ENCODE results near the gene KLRB1. TPM values are rescaled to one million over a fixed set of nuclear protein-coding genes. Genes with fewer than 3 reads are reported as not detected.
"Not testable (repeated sequence)": the region's sequence is repeated elsewhere in the genome, so short reads cannot be mapped to it uniquely, and the experiment has no call there.

The KLRB1 gene
- total RNA-seq, 1 donor from 2014 or later = not detected

DNA sequence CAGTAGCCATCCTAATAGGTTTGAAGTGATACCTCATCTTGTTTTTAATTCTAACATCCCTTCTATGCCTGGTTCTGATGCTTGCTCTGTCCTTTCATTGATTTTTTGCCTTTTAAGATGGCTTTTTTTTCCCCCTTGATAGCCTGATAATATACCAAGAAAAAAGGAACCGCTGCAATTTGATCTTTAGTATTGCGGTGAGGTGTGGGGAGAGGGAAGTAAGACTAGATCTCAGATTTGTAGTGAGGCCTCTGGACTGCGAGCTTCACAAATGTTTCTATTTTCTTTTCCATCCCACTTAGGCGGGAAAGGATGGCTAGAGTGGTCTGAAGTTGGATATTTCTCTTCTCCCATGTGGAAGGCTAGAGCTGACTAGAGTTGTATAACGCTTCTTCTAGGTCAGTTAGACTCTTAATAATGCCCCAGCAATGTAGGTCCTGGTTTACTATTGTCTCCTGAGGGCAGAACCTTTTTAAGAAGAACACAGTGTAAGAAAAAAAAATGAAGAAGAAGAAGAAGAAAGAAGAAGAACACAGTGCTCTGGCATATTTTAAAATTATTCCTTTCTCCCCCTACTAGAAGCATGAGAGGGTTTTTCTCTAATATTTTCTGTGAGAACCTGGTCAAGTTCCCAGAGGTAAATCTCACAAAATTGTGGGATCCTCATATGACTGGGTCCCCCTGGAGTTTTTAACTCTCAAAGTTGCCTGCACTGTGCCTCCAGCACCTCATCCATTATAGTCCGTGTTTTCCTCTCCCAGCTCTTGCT, 11.9 kb upstream of the KLRB1 start:
- DNase-seq (ENCODE audit: low read depth) = no peak

DNA sequence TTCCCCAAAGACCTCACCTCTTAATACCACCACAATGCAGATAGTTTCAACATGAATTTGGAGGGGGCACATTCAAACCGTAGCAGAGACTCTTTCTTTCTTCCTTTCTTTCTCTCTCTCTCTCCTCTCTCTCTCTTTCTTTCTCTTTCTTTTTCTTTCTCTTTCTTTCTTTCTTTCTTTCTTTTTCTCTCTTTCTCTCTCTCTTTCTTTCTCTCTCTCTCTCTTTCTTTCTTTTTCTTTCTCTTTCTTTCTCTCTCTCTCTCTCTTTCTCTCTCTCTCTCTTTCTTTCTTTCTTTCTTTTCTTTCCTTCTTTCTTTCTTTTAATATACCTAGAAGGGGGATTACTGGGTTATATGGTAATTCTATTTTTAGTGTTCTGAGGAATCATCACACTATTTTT, 11.2 kb upstream of the KLRB1 start:
- DNase-seq (ENCODE audit: low read depth) = not testable (repeated sequence)

DNA sequence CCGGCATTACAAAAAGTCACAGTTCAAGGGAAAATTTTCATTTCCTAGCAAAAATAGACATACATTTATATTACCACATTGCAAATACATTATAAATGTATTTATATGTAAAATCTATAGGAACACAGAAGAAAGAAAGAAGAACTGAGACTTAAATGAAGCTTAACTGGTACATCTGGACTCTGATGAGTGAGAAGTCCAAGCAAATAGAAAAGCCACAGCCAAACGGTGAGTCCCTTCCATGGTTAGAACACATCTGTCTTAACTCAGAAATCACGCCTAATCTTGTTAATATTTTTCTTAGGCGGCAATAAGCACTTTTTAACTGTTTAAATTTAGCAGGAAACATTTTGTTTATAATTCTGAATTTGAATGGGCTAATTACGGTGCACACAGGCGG, 9.4 kb upstream of the KLRB1 start:
- no peak for DNase-seq (ENCODE audit: low read depth)

DNA sequence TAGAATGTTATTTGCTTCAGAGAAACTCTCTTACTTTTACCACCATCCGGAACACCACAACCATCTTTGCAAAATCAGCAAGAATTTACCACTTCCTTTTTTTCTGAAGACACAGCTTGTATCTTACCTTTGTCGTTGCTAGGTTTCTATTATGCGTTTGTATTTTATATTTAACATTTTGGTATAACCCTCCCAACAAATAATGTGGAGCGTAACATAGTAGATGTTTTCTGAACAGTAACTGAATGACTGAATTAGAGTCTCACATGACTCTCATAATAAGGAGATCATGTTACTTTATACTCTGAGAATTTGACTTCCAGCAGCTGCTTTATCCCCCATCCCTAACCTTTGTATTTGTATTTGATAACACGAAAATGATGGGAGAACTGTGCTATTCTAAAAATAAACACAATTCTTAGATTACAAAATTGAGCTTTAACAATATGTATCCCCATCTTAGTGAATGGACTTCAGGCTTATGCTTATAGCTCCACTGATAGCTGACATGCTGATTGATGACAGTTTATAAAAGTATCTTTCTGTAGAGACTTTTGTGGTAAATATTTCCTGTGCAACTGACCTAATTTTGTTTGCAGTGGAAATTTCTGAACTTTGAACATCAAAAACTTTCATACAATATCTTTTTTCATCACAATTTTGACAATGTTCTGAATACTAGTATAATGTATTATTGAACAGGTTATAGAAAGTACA, 7.9 kb upstream of the KLRB1 start:
- DNase-seq (ENCODE audit: low read depth) = no peak

DNA sequence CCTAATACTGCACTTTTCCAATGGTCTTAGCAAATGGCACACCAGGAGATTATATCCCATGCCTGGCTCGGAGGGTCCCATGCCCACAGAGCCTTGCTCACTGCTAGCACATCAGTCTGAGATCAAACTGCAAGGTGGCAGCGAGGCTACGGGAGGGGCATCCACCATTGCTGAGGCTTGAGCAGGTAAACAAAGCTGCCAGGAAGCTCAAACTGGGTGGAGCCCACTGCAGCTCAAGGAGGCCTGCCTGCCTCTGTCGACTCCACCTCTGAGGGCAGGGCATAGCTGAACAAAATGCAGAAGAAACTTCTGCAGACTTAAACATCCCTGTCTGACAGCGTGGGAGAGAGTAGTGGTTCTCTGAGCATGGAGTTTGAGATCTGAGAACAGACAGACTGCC, 2.9 kb upstream of the KLRB1 start:
- DNase-seq (ENCODE audit: low read depth) = not testable (repeated sequence)

DNA sequence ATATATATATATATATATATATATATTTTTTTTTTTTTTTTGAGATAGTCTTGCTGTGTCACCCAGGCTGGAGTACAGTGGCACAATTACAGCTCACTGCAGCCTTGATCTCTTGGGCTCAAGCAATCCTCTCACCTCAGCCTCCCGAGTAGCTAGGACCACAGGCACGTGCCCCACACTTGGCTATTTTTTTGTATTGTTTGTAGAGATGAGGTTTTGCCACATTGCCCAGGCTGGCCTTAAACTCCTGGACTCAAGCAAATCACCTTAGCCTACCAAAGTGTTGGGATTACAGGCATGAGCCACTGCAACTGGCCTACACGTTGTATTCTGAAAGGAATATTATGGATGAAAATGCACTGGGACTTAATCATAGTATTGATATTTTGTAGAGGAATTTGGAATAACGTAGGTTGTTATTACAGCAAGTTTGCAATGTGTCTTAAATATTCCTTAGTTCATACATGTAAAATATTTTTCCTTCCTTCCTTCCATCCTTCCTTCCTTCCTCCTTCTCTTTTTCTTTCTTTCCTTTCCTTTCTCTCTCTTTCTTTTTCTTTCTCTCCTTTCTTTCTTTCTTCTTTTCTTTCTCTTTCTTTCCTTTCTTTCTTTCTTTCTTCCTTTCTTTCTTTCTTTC, 862 bp downstream of the KLRB1 start:
- no peak for DNase-seq (ENCODE audit: low read depth)

DNA sequence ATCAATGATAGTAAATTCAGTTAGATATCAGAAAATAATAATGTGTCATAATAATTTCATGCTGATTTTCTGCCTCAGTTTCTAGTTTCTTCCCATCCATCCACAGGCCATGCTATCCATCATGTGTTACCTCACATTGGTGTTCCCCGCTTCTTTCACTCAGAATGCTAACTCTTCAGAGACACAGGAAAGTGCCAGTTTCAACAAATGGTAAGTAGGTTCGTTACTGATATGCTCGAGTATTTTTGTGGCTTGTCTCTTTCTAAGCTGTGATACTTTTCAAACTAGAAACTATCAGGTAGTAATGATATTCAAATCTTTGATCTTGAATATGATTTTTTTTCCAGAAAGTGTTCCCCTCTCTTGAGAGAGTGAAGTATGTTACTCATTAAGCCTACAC, 1.5 kb downstream of the KLRB1 start:
- no peak for DNase-seq (ENCODE audit: low read depth)

DNA sequence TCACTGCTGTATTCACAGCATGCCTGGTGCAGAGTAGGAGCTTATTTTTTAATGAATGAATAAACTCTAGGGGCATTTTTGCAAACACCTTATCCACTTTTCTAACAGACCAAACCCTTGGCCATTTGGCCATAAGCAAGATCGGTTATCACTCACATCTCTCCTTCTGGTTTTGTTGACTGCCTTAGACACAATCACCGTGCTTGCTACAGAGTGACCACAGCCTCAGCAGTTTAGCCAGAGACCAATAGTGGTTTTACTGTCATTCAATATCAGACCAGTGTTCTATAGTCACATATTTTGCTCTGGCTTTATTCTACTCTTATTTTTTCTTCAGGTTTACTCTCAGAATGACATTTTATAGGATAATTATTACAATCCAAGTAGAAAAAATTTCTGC, 2.2 kb downstream of the KLRB1 start:
- no peak for DNase-seq (ENCODE audit: low read depth)

DNA sequence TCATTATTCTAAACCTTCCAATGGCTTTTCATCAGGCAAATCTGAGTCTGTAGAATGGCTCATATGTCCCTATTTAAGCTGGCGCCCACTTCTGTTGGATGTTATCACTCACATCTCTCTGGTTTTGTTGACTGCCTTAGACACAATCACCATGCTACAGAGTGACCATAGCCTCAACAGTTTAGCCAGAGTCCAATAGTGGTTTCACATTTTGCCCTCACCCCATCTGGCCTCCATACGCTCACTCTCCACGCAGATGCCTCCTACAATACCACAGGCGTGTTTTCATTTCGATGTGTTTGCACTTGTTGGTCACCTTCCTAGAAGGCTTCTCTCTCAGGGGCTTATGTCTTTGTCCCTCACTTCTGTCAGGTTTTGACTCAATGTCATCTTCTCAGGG, 3.4 kb downstream of the KLRB1 start:
- no peak for DNase-seq (ENCODE audit: low read depth)

DNA sequence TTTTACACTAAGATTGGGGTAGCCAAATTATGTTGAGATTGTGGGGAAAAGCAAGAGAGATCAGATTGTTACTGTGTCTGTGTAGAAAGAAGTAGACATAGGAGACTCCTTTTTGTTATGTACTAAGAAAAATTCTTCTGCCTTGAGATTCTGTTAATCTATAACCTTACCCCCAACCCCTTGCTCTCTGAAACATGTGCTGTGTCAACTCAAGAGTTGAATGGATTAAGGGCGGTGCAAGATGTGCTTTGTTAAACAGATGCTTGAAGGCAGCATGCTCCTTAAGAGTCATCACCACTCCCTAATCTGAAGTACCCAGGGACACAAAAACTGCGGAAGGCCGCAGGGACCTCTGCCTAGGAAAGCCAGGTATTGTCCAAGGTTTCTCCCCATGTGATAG, 7.3 kb downstream of the KLRB1 start:
- peak; percentile 49 for DNase-seq (ENCODE audit: low read depth)

DNA sequence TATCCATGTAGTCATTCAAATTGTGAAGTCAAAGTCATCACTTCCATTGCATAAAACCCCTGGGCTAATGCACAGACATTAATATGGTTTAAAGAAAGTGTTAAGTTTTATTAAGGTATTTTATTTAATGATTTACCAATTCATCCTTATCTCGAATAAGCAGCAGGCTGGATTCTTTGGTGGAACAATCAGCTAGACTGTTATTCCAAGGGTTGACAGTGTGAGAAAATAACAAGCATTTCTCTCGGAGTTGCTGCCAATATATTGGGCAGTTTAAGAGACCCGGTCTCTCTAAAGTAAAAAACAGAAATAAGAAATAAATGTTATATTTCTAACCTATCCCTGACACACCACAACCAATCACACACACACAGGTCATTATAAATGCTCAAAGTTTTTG, 9.4 kb downstream of the KLRB1 start:
- DNase-seq (ENCODE audit: low read depth) = no peak

DNA sequence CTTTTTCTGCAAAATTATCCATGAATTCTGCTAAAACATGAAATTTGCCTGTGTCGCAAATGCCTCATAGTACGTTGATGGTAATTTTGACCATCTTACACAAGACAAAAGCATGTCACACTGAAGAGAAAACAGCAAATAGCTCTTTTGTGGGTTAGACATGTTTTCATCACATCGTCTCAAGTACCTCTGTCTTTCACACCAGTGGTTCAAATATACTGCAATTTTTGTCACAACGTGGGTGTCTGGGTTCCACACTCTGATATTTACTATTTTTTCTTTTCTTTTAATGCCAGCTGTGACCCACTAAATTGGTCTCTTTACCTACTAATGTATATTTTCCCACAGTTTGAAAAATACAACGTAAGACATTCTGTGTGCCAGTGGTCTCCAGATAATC, 10.4 kb downstream of the KLRB1 start:
- no peak for DNase-seq (ENCODE audit: low read depth)

DNA sequence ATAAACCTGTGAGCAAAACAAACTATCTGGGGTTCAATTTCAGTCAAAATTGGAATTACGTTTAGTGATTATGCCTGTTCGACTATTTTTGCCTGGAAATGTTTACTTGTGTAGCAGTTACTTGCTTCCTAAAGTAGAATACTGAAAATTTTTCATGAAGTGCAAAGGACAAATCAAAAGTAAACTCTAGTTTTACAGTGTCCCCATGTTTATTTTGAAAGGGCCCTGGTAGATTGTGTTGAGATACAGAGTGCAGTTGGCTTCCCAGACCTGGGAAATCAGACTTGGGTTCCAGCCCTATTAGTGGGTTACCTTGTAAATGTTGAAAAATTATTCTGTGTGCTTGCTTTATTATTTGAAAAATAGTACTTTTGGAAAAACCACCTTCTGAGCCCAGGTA, 17.3 kb downstream of the KLRB1 start:
- DNase-seq (ENCODE audit: low read depth) = no peak

DNA sequence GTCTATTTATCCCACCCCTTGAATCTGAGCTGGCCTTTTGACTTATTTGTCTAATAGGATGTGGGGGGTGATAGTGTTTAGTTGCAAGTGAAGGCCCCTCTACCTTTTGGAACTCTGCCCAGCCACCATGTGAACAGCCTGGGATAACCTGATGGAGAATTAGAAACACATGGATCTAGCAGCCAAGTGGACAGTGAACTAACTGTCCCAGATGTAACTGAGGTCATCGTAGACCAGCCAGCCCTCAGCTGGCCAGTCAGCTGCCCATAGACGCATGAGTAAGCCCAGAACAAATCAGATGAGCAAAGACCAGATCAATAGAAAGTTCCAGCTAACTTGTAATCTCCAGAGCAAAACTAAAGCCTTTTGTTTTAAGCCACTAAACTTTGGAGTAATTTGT, 19.0 kb downstream of the KLRB1 start:
- no peak for DNase-seq (ENCODE audit: low read depth)

DNA sequence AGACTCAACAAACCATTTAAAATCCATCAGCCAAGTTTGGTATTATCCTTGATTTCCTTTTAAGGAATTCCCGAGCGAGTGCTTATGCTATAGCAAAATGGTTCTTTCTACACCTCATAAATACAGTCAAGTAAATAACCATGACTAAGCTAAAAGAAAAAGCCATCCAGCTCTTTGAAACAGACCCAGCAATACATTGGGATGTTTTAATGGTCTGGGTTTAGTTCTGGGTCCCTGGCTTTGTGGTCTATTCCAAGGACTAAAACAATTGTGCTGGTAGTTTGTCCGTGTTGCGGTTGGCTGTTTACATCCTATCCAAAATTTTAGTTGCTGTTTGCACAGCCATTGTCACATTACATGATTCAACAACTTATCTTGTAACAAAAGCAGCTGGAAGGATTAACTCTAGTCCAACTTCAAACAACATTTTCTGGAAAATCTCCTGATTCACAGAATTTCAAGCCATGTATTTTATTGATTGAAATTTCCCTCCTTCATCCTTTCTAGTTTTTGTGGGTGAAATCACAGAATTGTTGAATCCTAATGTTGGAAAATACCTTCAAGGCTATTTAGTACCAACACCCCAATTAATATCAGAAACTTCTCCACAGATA, 19.6 kb downstream of the KLRB1 start:
- DNase-seq (ENCODE audit: low read depth) = no peak

DNA sequence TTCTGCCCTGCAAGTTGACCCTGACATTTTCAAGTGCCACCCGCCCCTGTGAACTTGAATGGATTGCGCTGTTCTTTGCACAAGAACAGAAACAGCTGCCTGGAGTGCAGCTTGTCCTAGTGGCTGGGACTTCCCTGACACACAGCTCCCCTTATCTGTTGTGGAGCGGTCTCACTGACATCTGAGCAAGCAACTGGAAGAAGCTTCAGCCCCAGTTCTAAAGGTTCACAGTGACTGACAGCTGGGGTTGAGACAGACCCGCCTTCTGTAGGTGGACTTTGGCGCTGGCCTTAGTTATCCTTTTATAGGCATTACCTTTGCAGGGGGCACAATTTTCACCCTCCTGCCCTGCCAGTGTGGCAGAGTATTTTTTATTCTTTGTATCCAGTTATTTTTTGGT, 30.0 kb downstream of the KLRB1 start:
- not testable (repeated sequence) for DNase-seq (ENCODE audit: low read depth)

DNA sequence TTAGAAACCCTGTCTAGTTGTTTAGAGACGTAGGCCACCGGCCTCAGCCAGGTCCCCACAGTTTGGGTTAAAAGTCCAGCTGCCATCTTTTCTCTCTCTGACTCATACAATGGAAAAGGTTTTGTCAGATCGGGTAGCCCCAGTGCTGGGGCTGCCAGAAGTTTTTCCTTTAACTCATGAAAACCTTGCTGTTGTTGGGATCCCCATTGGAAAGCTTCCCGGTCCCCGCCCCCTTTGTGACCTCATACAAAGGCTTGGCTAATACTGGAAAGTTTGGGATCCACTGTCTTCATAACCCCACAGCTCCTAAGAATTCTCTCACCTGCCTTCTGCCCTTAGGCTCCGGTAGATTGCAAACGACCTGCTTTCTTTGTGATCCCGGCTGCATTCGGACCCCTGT, 40.6 kb downstream of the KLRB1 start:
- not testable (repeated sequence) for DNase-seq (ENCODE audit: low read depth)

DNA sequence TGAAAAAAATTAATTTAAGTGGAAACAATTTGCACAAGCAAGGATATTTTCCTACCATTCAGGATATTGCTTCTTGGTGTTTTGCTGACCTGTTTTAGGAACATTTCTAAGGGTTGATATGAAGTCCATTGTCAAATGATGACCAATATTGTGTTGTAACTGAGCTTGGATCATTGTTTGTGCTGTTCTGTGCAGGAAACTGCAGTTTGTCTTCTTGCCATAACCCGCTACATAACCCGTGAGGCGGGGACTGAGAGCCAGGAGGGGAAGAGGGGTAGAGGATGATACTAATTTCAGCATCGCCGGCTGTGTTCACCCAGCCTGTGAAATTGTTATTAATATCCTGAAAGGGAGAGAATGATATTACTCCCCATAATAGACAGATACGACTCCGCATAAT, 41.6 kb downstream of the KLRB1 start:
- DNase-seq (ENCODE audit: low read depth) = not testable (repeated sequence)

DNA sequence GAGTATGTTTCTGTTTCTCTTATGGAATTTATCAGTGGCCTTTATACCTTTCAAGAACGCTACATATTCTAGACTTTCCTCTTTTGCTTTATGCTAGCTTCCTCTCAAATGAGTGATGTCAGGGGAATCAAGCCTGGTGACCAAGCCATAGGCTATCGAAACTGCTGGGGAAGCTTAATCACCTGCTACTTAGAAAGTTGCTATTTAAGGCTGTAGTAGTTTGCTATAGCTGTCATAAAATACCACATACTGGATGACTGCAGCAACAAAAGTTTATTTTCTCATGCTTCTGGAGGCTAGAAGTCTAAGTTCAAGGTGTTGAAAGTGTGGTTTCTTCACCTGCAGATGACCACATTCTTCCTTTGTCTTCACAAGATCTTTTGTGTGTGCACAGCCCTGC, 43.3 kb downstream of the KLRB1 start:
- not testable (repeated sequence) for DNase-seq (ENCODE audit: low read depth)

DNA sequence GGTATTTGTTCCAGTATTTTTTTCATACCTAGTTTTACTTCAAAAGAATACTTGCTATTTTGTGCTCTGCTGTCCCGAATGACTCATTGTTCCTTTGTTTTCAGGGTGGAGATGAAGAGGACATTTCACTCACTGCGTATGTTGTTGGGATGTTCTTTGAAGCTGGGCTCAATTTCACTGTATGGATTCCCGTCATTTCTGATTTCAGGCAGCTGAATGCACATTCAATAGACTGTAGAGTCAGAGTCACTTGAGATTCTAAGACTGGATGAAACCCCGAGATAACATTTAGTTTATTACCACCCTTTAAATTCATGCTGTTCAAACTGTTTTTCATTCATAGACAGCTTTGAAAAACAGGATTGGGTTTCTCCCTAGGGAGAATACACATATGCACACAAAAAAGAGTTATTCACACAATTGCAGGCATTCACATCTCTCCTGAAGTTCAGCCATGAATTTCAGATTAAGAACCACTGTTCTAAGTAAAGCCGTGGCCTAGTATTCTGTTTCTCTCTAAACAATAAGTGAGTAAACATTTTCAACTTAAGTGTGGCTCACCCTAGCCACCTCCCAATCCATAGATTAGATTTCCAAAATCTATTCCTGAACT, 44.8 kb downstream of the KLRB1 start:
- not testable (repeated sequence) for DNase-seq (ENCODE audit: low read depth)

DNA sequence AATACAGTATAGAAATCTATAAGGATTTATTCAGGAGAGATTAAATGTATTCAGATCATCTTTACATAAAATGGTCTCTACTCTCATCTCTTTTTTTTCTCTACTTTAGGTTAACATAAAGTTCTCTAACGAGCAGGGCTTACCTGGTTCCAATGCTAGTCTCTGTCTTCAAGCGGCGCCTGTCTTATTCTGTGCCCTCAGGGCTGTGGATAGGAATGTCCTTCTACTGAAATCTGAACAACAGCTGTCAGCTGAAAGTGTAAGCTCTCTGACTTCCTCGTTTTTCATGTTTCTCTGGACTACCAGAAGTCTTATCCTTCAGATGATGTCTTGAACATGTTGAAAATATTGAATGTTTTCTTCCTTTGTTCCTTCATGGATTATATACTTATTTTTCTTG, 62.2 kb downstream of the KLRB1 start:
- DNase-seq (ENCODE audit: low read depth) = not testable (repeated sequence)

Measured in renal cortical epithelial cell (primary cell).